A204.1 (cell line): ENCODE measurements around the gene MS4A6A.

ENCODE experiments used
- FAIRE-seq: peaks from 2 replicates; lab custom pipeline; 2012; peaks lifted over from hg19 to GRCh38; lab: Jason Lieb, UNC

The MS4A6A gene

GRCh38 chr11:60128376-60128775 is 54.5 kb downstream of the MS4A6A start:
- no peak for FAIRE-seq

- no peak for FAIRE-seq
These were observed 55.5 kb downstream of the MS4A6A start for GRCh38 chr11:60127311-60127811.

- no peak for FAIRE-seq
These were observed 56.8 kb downstream of the MS4A6A start for GRCh38 chr11:60125956-60126585.

GRCh38 chr11:60124802-60125432 is 58.0 kb downstream of the MS4A6A start:
- no peak for FAIRE-seq
